Dermis microvascular lymphatic vessel endothelial cell (primary cell): ENCODE data around the gene CACNA2D4. TPM values are rescaled to one million over a fixed set of nuclear protein-coding genes. Genes with fewer than 3 reads are reported as not detected.
A peak's percentile ranks its signal among the peaks of the same experiment; 100 is the strongest.

Source experiments
- DNase-seq, 2 donors: peaks; one replicate each; pipeline versions ENCODE4 v3.0.0 to v3.0.0-alpha.2; 2010; ENCODE audit warnings: low read depth in 2 of 2
- total RNA-seq: library from RNA; depleted of rRNA; stranded (reverse); fragments of >200 nt; gene quantifications from 2 replicates; pipeline ENCODE4 v1.2.1, GENCODE V29; 2014

CACNA2D4 gene
- total RNA-seq, 1 donor from 2014 or later: 0.26 TPM

- DNase-seq: peak; percentile 63 to 75
Measured at GRCh38 chr12:1791104-1791841, 127.2 kb downstream of the CACNA2D4 start.

- no peak for DNase-seq
Measured at GRCh38 chr12:1790444-1790843, 128.0 kb downstream of the CACNA2D4 start.

- DNase-seq: no peak
Measured at GRCh38 chr12:1787714-1788113, 130.7 kb downstream of the CACNA2D4 start.

- DNase-seq: no peak
Measured at GRCh38 chr12:1782215-1782614, 136.2 kb downstream of the CACNA2D4 start.

- no peak for DNase-seq
Measured at GRCh38 chr12:1781772-1782171, 136.7 kb downstream of the CACNA2D4 start.

- peak; percentile 65 to 84 for DNase-seq
Measured at GRCh38 chr12:1779783-1780182, 138.7 kb downstream of the CACNA2D4 start.

GRCh38 chr12:1778911-1779310, 139.5 kb downstream of the CACNA2D4 start:
- no peak for DNase-seq

GRCh38 chr12:1777798-1778197, 140.7 kb downstream of the CACNA2D4 start:
- no peak for DNase-seq

GRCh38 chr12:1776170-1776921, 142.1 kb downstream of the CACNA2D4 start:
- peak in 1 of 2 donors; percentile 47 for DNase-seq

GRCh38 chr12:1773937-1774655, 144.4 kb downstream of the CACNA2D4 start:
- DNase-seq: no peak

GRCh38 chr12:1769809-1770494, 148.5 kb downstream of the CACNA2D4 start:
- DNase-seq: no peak

- DNase-seq: no peak
Measured at GRCh38 chr12:1768615-1769014, 149.8 kb downstream of the CACNA2D4 start.

- no peak for DNase-seq
Measured at GRCh38 chr12:1767407-1768090, 150.9 kb downstream of the CACNA2D4 start.

GRCh38 chr12:1766110-1766509, 152.3 kb downstream of the CACNA2D4 start:
- DNase-seq: no peak

- no peak for DNase-seq
Measured at GRCh38 chr12:1763153-1763552, 155.3 kb downstream of the CACNA2D4 start.

- DNase-seq: no peak
Measured at GRCh38 chr12:1761857-1762256, 156.6 kb downstream of the CACNA2D4 start.

GRCh38 chr12:1760566-1761382, 157.7 kb downstream of the CACNA2D4 start:
- DNase-seq: peak; percentile 73 to 78

GRCh38 chr12:1758887-1759286, 159.6 kb downstream of the CACNA2D4 start:
- DNase-seq: no peak

GRCh38 chr12:1758376-1758775, 160.1 kb downstream of the CACNA2D4 start:
- no peak for DNase-seq

- no peak for DNase-seq
Measured at GRCh38 chr12:1750300-1750699, 168.2 kb downstream of the CACNA2D4 start.
